GM12878 (cell line): Measurements from ENCODE around the gene TRAF3IP3. TPM values are rescaled to one million over a fixed set of nuclear protein-coding genes. Genes with fewer than 3 reads are reported as not detected.

ENCODE experiments used
- ATAC-seq: fragments of 200-7000 bp; cut with Tn5 transposase; 3 replicates; pipeline ENCODE4 v1.9.1; 2020; ENCODE audit warnings: mild to moderate bottlenecking, moderate library complexity
- BruUV-seq: library from RNA; stranded (reverse); fragments of 400-500 nt; replicated peaks from 2 replicates; lab custom pipeline; 2021; lab: Mats Ljungman, UMichigan
- CTCF ChIA-PET: fragments of 300-600 bp; sonication (Branson Sonifier 250); formaldehyde crosslinking; extraction: SDS; loops from one replicate; lab custom pipeline; 2021; ENCODE audit warnings: inconsistent platforms; lab: Yijun Ruan, JAX
- POLR2A ChIA-PET: fragments of 350-600 bp; formaldehyde crosslinking; extraction: SDS; loops from one replicate; lab custom pipeline; 2021; ENCODE audit warnings: inconsistent platforms; lab: Charles Lee
- RAD21 ChIA-PET: fragments of 300-600 bp; sonication (Branson Sonifier 250); formaldehyde crosslinking; loops from one replicate; lab custom pipeline; 2023; ENCODE audit warnings: antibody characterized with exemption; ENCODE audit not compliant: unreplicated experiment; lab: Charles Lee
- SMC1A ChIA-PET: fragments of 300-600 bp; sonication (Branson Sonifier 250); formaldehyde crosslinking; loops from one replicate; lab custom pipeline; 2023; ENCODE audit not compliant: unreplicated experiment, uncharacterized antibody; lab: Charles Lee
- DNase-seq: peaks from one replicate; pipeline ENCODE4 v3.0.0-alpha.2; 2011; ENCODE audit warnings: low read depth, low spot score
- FAIRE-seq: peaks from 3 replicates; lab custom pipeline; 2011; peaks lifted over from hg19 to GRCh38; lab: Jason Lieb, UNC
- H2AFZ ChIP-seq: 2 replicates; pipeline ENCODE4 v1.6.0; 2011; ENCODE audit warnings: low read depth, low read length, control low read depth; ENCODE audit not compliant: control insufficient read depth
- H3K27ac ChIP-seq: 2 replicates; pipeline ENCODE4 v1.5.1; 2011; ENCODE audit warnings: control low read depth; ENCODE audit not compliant: control insufficient read depth, insufficient read depth
- H3K27me3 ChIP-seq, 2 experiments: replicated peaks in 1 of 2; 2 replicates each; pipeline versions ENCODE4 v1.6.0 to v1.6.1; 2011; ENCODE audit warnings: low read length in 1 of 2; ENCODE audit not compliant: control insufficient read depth in 2 of 2, insufficient read depth in 2 of 2
- H3K36me3 ChIP-seq, 2 experiments: 2 replicates each; pipeline ENCODE4 v1.5.1; 2011; ENCODE audit warnings: low read length in 1 of 2; ENCODE audit not compliant: control insufficient read depth in 2 of 2, insufficient read depth in 2 of 2
- H3K4me1 ChIP-seq: 2 replicates; pipeline ENCODE4 v1.6.1; 2011; ENCODE audit warnings: mild to moderate bottlenecking, low read length, moderate library complexity, mixed read lengths; ENCODE audit not compliant: control insufficient read depth, insufficient read depth
- H3K4me2 ChIP-seq: 2 replicates; pipeline ENCODE4 v1.6.0; 2011; ENCODE audit warnings: control low read depth; ENCODE audit not compliant: control insufficient read depth, insufficient read depth
- H3K4me3 ChIP-seq: fragments of 200-600 bp; sonication (generic); 2 replicates; pipeline ENCODE4 v1.5.1; 2016
- H3K79me2 ChIP-seq: 2 replicates; pipeline ENCODE4 v1.6.0; 2011; ENCODE audit warnings: low read length; ENCODE audit not compliant: control insufficient read depth, insufficient read depth
- H3K9ac ChIP-seq: 2 replicates; pipeline ENCODE4 v1.8.0; 2011; ENCODE audit warnings: low read length, control low read depth, mixed read lengths; ENCODE audit not compliant: control insufficient read depth, insufficient read depth
- H3K9me3 ChIP-seq: replicated peaks from 3 replicates; pipeline ENCODE4 v1.5.1; 2011; ENCODE audit warnings: mild to moderate bottlenecking, low read length; ENCODE audit not compliant: control insufficient read depth, insufficient read depth
- H4K20me1 ChIP-seq: 2 replicates; pipeline ENCODE4 v1.6.0; 2011; ENCODE audit not compliant: control insufficient read depth, insufficient read depth
- BCLAF1 ChIP-seq: fragments of 450-650 bp; IDR thresholded peaks from 2 replicates; pipeline ENCODE4 v1.6.1; 2017; ENCODE audit warnings: antibody characterized with exemption, mild to moderate bottlenecking, moderate library complexity
- EP300 ChIP-seq, 2 experiments: fragments of 150-350 bp in 1 of 2; IDR thresholded peaks; 2 replicates each; pipeline ENCODE4 v1.6.1; 2011 to 2012; ENCODE audit warnings: low read depth in 2 of 2, low read length in 2 of 2, borderline replicate concordance in 1 of 2, improper control_type of control experiment in 1 of 2, inconsistent platforms in 1 of 2; ENCODE audit not compliant: control insufficient read depth in 1 of 2
- FOXM1 ChIP-seq: IDR thresholded peaks from 2 replicates; pipeline ENCODE4 v1.6.1; 2012; ENCODE audit warnings: low read depth, mild to moderate bottlenecking, inconsistent platforms, low read length, moderate library complexity
- HDAC2 ChIP-seq: fragments of 200-600 bp; sonication (generic); IDR thresholded peaks from 2 replicates; pipeline ENCODE4 v1.6.1; 2017
- NFYA ChIP-seq: IDR thresholded peaks from 2 replicates; pipeline ENCODE4 v1.6.1; 2011; ENCODE audit warnings: low read depth, mild to moderate bottlenecking, low read length, improper control_type of control experiment, borderline replicate concordance
- PBX3 ChIP-seq: IDR thresholded peaks from 2 replicates; pipeline ENCODE4 v1.6.1; 2011; ENCODE audit warnings: mild to moderate bottlenecking, low read depth, low read length, moderate library complexity; ENCODE audit not compliant: insufficient replicate concordance
- RAD21 ChIP-seq: IDR thresholded peaks from 2 replicates; pipeline ENCODE4 v1.6.1; 2011; ENCODE audit warnings: mild to moderate bottlenecking, low read depth, low read length, moderate library complexity; ENCODE audit not compliant: insufficient read depth
- RB1 ChIP-seq: fragments of 450-650 bp; formaldehyde crosslinking; IDR thresholded peaks from 2 replicates; pipeline ENCODE4 v1.6.1; 2017; ENCODE audit warnings: mild to moderate bottlenecking, borderline replicate concordance
- SMARCA5 ChIP-seq: fragments of 450-650 bp; IDR thresholded peaks from 2 replicates; pipeline ENCODE4 v1.6.1; 2017; ENCODE audit warnings: mild to moderate bottlenecking
- SP1 ChIP-seq: IDR thresholded peaks from one replicate; pipeline ENCODE4 v1.6.1; 2011; ENCODE audit warnings: low read depth, low read length
- TAF1 ChIP-seq: IDR thresholded peaks from 2 replicates; pipeline ENCODE4 v1.6.1; 2011; ENCODE audit warnings: mild to moderate bottlenecking, low read depth, low read length, borderline replicate concordance
- WRNIP1 ChIP-seq: IDR thresholded peaks from 2 replicates; pipeline ENCODE4 v1.6.1; 2011; ENCODE audit warnings: low read depth, low read length, improper control_type of control experiment, borderline replicate concordance
- ZNF622 ChIP-seq: fragments of 450-650 bp; IDR thresholded peaks from 2 replicates; pipeline ENCODE4 v1.6.1; 2017; ENCODE audit warnings: mild to moderate bottlenecking, inconsistent platforms
- WGBS: methylation state at CpG from one replicate; pipeline ENCODE4 v1.1.6; 2016; ENCODE audit warnings: low lambda C conversion rate; ENCODE audit not compliant: insufficient replicate concordance, insufficient coverage; ENCODE audit errors: missing lambda C conversion rate; 5-methylcytosine and 5-hydroxymethylcytosine counted together
- in situ Hi-C: fragments of 300-500 bp; cut with MboI; formaldehyde crosslinking; loops from 9 replicates; pipeline ENCODE4 v1.14.3; 2018; ENCODE audit warnings: mixed read lengths
- intact Hi-C: fragments of 100-400 bp; cut with micrococcal nuclease; formaldehyde crosslinking; loops from one replicate; pipeline ENCODE4 v1.14.2; 2022; ENCODE audit not compliant: unreplicated experiment
- polyA plus RNA-seq, 11 experiments: library from polyadenylated mRNA; depleted of rRNA in 4 of 11; unstranded in 6 of 11; stranded (reverse) in 5 of 11; fragments of >200 nt; fragmentation: Nextera tagmentation in 4 of 11; fragmentation: Illumina TruSeq in 1 of 11; extraction: Ambion mirVana in 4 of 11; extraction: Trizol in 1 of 11; gene quantifications; 1 replicate in 1 of 11; 2 replicates in 10 of 11; pipeline versions ENCODE4 v1.2.1 to v1.2.3, GENCODE V29; 2011 to 2016; ENCODE audit warnings: inconsistent platforms in 2 of 11, missing spikeins in 2 of 11, low read depth in 1 of 11
- total RNA-seq, 4 experiments: library from RNA; depleted of rRNA in 3 of 4; stranded (reverse); fragments of >200 nt in 3 of 4; fragmentation: Illumina TruSeq in 1 of 4; extraction: Trizol in 1 of 4; gene quantifications; 2 replicates each; pipeline versions ENCODE4 v1.2.1 to v1.2.3, GENCODE V29; 2013 to 2021

TRAF3IP3 gene
- total and polyA plus RNA-seq, 10 of the 15 experiments (the other 5 are each of a cell fraction or from before 2014, with no cell fraction given), result 61.6 to 121 (median 96.5) TPM

GRCh38 chr1:209819058-209819457 lies 63.2 kb downstream of the TRAF3IP3 start:
- in situ Hi-C loops, result no loop called here
- CTCF ChIA-PET, result interaction anchor here (0.6 to 7.4 kb wide), 6 partner anchors 9 to 46 kb away, joined by 4 to 72 read pairs (median 4); partner anchors contain the start of genes C1orf74 and UTP25

GRCh38 chr1:209820986-209821385 lies 65.1 kb downstream of the TRAF3IP3 start:
- ChIA-PET POLR2A (no interaction called here), CTCF (interaction anchor here (1.0 to 7.4 kb wide), 10 partner anchors 7 to 586 kb away, joined by 3 to 78 read pairs (median 28); partner anchors contain the start of genes C1orf74, IRF6 and TRAF3IP3), SMC1A (interaction anchor here (1.0 to 1.8 kb wide), 3 partner anchors 34 to 73 kb away, joined by 3 to 4 read pairs (median 3); no protein-coding TSS in a partner anchor), RAD21 (interaction anchor here (1.0 to 1.2 kb wide), 3 partner anchors 33 to 61 kb away, joined by 3 to 5 read pairs (median 4); no protein-coding TSS in a partner anchor)
- Histone ChIP-seq H3K4me1 (no peaks in the 10 kb centered on the region), H3K4me3 (no peak overlapping the region), H2AFZ (no peak overlapping the region), H3K79me2 (no peaks in the 10 kb centered on the region), H3K9ac (no peak overlapping the region), H3K27ac (no peak overlapping the region), H3K4me2 (no peak overlapping the region), H3K9me3 (no peaks in the 10 kb centered on the region), H3K27me3 (no peaks in the 10 kb centered on the region; a peak in 1 of 4 replicates), H3K36me3 (no peaks in the 10 kb centered on the region), H4K20me1 (no peaks in the 10 kb centered on the region)
- FAIRE-seq, result no peak
- 41% methylated on average over 4 of the region's 4 CpGs for WGBS
- in situ Hi-C loops, result no loop called here
- intact Hi-C loops, result loop anchor here (10.0 kb wide), 1 partner anchor 246 kb away; no protein-coding TSS in a partner anchor
- BruUV-seq, result no TSS peak
- no peak for ATAC-seq
- no peak for DNase-seq
- TF ChIP-seq TAF1 (no peak), NFYA (no peak), ZNF622 (no peak), FOXM1 (no peak), BCLAF1 (no peak), SP1 (no peak), HDAC2 (no peak), SMARCA5 (no peak), PBX3 (no peak), RAD21 (no peak), EP300 (IDR thresholded peaks at IDR 0.05; ENCODE audit: borderline replicate concordance in 1 of 2, control insufficient read depth in 1 of 2, low read depth in 2 of 2, low read length in 2 of 2) (no peak)

More at GRCh38 chr1:209819058-209819457, 63.2 kb downstream of the TRAF3IP3 start:
- Histone ChIP-seq H3K79me2 (no peaks in the 10 kb centered on the region), H3K4me1 (no peaks in the 10 kb centered on the region), H4K20me1 (no peaks in the 10 kb centered on the region), H3K9ac (no peak overlapping the region), H3K4me3 (no peak overlapping the region), H3K9me3 (no peaks in the 10 kb centered on the region), H2AFZ (no peak overlapping the region), H3K27ac (no peak overlapping the region), H3K27me3 (no peaks in the 10 kb centered on the region; a peak in 1 of 4 replicates), H3K4me2 (no peak overlapping the region), H3K36me3 (no peaks in the 10 kb centered on the region)
- DNase-seq (no peak), FAIRE-seq (no peak), ATAC-seq (no peak)
- intact Hi-C loops, result no loop called here
- ChIA-PET SMC1A (interaction anchor here (1.4 to 5.2 kb wide), 2 partner anchors 33 to 53 kb away, joined by 6 to 24 read pairs; no protein-coding TSS in a partner anchor), POLR2A (interaction anchor here (0.7 to 1.1 kb wide), 2 partner anchors 8 to 1936 kb away, joined by 3 to 5 read pairs; partner anchors contain the start of gene UTP25), RAD21 (interaction anchor here (1.2 kb wide), 1 partner anchor 50 kb away, joined by 4 read pairs; no protein-coding TSS in a partner anchor)
- BruUV-seq, result no TSS peak
- WGBS, result 0% methylated on average over 1 of the region's 1 CpG
- no peak for TF ChIP-seq ZNF622
- no peak for TF ChIP-seq RB1
- TF ChIP-seq WRNIP1, result no peak
